ENCODE data around the gene ESCO1.

Gene ESCO1

GRCh38 chr18:21571772-21572171, 28.7 kb downstream of the ESCO1 start:
- TF ChIP-seq CTCF (IDR thresholded peaks at IDR 0.05; ENCODE audit: low read depth, low read length): no peak
- no peak for DNase-seq (ENCODE audit: extremely low read depth, low read depth)

- no peak for DNase-seq (ENCODE audit: extremely low read depth, low read depth)
- TF ChIP-seq CTCF (IDR thresholded peaks at IDR 0.05; ENCODE audit: low read depth, low read length): no peak
These were observed 41.3 kb downstream of the ESCO1 start for GRCh38 chr18:21559195-21559594.

- TF ChIP-seq CTCF (IDR thresholded peaks at IDR 0.05; ENCODE audit: low read depth, low read length): no peak
- DNase-seq (ENCODE audit: extremely low read depth, low read depth): no peak
These were observed 42.8 kb downstream of the ESCO1 start for GRCh38 chr18:21557607-21558253.

- TF ChIP-seq CTCF (IDR thresholded peaks at IDR 0.05; ENCODE audit: low read depth, low read length): no peak
- no peak for DNase-seq (ENCODE audit: extremely low read depth, low read depth)
These were observed 50.0 kb downstream of the ESCO1 start for GRCh38 chr18:21550510-21550970.

- no peak for DNase-seq (ENCODE audit: extremely low read depth, low read depth)
- TF ChIP-seq CTCF (IDR thresholded peaks at IDR 0.05; ENCODE audit: low read depth, low read length): no peak
These were observed 51.9 kb downstream of the ESCO1 start for GRCh38 chr18:21548647-21549046.

GRCh38 chr18:21546423-21546822, 54.1 kb downstream of the ESCO1 start:
- no peak for DNase-seq (ENCODE audit: extremely low read depth, low read depth)
- TF ChIP-seq CTCF (IDR thresholded peaks at IDR 0.05; ENCODE audit: low read depth, low read length): no peak

- TF ChIP-seq CTCF (IDR thresholded peaks at IDR 0.05; ENCODE audit: low read depth, low read length): no peak
- no peak for DNase-seq (ENCODE audit: extremely low read depth, low read depth)
These were observed 62.3 kb downstream of the ESCO1 start for GRCh38 chr18:21538230-21538629.
